Measurements from ENCODE around the gene SPINT3. TPM values are rescaled to one million over a fixed set of nuclear protein-coding genes. Genes with fewer than 3 reads are reported as not detected.
"Not testable (repeated sequence)": the region's sequence is repeated elsewhere in the genome, so short reads cannot be mapped to it uniquely, and the experiment has no call there.

SPINT3 gene
- total RNA-seq, 1 experiment from 2014 or later, result not detected

DNA sequence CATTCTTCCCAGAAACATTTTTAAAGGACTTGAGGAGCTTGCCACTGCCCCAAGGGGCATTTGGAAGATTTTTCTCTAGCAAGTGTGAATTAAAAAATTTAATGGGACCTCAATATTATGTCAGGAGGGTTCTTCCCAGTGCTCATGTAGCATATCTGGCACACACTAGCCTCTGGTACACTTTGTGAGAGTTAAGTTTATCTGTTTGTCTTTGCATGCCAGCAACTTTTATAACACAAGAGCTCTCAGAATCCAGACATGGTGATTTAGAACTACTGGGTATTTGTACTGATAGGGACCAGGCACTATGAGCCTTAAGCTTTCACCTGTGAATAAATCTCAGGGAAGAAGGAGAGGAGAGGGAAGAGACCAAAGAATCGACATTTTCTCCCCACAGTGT, 12.9 kb downstream of the SPINT3 start:
- no peak for DNase-seq (ENCODE audit: low spot score)

DNA sequence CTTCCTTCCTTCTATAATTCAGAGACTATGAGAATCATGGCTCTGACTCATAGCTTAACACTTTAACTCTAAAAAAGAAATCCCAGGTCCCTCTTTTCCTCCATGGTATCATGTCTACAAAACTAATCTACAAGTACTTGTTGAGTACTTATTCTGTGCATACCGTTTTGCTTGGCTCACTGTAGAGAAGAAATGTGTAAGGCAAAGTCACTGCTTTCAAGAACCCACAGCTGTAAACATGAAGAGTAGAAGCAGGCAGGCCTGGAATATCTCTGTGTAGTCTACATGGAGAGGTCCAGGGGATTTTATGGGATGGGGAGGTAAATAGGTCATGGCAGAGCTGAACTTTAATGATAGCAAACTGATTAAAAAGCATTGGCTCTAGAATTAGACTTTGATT, 13.8 kb downstream of the SPINT3 start:
- DNase-seq (ENCODE audit: low spot score), result no peak

DNA sequence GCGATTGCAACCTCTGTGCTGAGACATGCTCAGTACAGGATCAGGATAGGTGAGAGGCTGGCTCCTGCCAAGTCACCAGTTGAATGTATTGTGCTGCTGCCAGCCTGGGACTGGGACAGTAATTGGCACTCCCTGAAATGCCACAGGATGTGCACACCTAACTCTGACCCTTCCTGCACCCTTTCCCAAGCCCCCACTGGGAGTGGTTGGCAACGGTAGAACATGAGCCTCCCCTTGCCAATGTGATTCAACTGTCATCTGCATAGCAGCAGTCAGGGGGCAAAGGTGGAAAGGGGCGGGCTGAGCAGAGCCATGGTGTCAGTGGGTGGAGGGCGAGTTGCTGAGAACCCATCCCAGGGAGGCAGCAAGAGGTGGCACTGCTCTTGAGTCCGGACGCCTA, 15.4 kb downstream of the SPINT3 start:
- DNase-seq (ENCODE audit: low spot score), result no peak

DNA sequence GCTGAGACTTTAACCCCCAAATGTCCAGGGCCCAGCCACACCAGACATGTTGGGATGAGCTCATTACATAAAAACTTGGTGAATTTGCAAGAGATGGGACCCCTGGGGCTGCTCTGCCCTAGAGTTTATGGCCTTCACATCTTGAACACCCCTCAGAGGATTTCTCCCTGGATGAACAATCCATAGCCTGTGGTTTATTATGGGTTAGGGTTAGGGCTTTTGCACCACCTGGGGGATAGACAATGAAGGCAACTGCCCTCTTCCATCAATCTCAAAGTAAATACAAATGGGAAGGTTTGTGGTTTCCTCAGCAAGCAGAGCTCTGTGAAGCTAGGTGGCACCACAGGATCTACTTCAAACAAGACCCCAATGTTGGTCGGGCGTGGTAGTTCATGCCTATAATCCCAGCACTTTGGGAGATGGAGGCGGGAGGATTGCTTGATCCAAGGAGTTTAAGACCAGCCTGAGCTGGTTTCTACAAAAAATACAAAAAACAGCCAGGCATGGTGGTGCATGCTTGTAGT, 17.4 kb downstream of the SPINT3 start:
- DNase-seq (ENCODE audit: low spot score), result no peak

DNA sequence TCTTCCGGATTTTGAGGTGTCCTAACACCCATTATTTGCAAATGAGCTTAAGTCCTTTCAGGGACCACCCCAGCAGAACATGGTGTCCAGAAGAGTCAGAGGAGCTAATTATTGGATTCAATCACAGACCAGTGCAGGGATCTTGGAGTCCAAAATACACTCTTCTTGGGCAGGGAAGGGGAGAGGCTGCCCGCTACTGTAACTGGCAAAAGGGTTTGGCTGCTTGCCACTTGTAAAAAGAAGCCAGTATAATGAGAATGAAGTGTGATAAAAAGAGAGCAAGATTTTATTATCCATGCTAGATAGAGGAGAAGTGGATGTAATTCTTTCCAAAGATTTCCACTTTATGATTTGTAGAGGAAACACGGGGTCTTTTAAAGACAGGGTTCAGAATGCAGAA, 19.3 kb downstream of the SPINT3 start:
- no peak for DNase-seq (ENCODE audit: low spot score)

DNA sequence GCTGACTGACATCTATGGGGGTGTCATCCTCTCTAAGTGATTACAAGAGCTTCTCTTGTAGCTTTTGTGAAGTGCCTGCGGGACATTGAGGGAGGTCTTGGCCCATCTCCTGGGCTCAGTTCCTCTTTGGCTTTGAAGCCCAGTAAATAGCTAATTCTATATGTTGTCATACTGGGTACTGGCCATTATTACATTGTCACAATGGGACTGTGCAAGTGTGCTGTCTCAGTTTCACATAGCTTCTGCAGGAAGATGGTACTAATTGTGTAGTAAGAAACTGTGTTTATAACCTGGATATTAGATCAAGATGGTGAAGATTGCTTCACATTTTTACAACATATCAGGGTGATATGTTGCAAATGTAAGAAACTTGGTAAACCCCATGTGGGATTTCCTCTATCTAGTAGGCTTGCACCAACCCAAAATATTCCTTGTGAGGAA, 19.9 kb downstream of the SPINT3 start:
- no peak for DNase-seq (ENCODE audit: low spot score)

DNA sequence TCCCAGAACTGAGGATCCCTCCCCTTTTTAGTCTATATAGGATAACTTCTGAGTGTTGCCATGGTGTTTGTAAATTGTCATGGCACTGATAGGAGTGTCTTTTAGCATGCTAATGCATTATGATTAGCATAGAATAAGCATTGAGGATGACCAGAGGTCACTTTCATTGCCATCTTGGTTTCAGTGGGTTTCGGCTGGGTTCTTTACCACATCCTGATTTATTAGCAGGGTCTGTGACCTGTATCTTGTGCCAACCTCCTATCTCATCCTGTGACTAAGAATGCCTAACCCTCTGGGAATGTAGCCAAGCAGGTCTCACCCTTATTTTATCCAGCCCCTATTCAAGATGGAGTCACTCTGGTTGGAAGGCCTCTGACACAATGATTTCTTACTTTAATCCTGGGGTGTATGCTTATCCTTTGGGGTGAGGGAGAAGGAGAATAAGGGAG, 26.3 kb downstream of the SPINT3 start:
- DNase-seq (ENCODE audit: low spot score), result peak; percentile 32

DNA sequence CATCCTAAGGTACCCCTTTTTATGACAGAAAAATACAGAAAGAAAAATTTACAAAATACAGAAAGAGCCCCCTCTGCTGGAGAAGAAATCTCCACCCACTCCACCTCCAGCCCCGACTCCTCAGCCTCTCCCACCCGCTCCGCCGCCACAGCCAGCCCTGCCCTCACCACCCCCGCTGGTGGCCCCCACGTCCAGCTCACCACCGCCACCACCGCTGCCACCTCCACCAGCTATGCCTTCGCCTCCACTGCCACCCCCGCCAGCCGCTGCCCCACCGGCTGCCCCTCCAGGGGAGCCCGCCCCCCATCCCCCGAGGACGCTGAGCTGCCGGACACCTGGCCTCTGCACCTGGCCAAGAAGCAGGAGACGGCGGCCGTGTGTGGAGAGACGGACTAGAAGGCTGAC, 28.2 kb downstream of the SPINT3 start:
- no peak for DNase-seq (ENCODE audit: low spot score)

DNA sequence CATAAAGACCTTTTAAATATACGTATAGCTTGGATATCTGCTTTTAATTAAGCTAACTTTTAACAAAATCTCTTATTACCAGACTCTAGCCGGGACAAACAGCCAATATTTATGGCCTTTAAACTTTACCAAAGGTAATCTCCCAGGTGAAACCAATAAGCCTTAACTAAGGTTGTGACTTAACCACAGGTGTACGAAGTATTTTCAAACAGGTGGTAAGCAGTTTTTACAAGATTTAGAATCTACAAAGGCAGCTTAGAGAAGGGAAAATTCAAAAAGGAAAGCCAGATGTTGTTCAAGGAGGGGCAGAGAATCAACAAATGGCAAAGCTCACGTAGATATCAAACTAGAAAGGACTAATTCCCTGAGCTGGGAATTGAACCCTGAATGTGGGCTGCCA, 30.0 kb downstream of the SPINT3 start:
- no peak for DNase-seq (ENCODE audit: low spot score)

DNA sequence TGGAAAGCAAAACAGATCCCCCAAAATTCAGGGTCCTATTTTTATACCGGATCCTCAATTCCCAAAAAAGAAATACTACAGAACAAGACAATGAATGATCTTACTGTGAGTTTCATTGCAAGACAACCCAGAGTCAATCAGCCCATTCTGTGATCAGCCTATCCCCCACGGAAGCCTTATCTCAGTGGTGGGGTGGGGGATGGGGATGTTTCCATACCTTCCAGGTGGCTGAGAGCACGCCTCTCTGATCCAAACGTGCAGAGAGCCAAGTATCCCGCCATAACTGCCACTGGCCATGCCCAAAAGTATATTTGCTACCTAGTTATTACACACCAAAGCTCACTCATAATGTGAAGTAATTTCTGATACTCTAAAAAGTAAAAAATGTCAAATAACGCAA, 30.7 kb downstream of the SPINT3 start:
- no peak for DNase-seq (ENCODE audit: low spot score)

DNA sequence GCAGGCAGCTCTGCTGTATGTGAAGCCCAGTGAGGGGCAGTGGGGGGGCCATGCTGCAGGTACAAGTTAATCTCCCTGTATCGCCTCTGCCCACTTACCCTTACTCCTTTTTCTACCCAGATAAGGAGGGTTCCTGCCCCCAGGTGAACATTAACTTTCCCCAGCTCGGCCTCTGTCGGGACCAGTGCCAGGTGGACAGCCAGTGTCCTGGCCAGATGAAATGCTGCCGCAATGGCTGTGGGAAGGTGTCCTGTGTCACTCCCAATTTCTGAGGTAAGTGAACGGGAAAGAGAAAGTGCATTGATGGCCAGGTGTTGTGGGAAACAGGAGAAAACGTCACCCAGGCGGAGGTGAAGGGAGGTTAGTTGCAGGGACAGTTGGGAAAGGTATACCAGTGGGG, 35.6 kb downstream of the SPINT3 start:
- DNase-seq (ENCODE audit: low spot score), result no peak

DNA sequence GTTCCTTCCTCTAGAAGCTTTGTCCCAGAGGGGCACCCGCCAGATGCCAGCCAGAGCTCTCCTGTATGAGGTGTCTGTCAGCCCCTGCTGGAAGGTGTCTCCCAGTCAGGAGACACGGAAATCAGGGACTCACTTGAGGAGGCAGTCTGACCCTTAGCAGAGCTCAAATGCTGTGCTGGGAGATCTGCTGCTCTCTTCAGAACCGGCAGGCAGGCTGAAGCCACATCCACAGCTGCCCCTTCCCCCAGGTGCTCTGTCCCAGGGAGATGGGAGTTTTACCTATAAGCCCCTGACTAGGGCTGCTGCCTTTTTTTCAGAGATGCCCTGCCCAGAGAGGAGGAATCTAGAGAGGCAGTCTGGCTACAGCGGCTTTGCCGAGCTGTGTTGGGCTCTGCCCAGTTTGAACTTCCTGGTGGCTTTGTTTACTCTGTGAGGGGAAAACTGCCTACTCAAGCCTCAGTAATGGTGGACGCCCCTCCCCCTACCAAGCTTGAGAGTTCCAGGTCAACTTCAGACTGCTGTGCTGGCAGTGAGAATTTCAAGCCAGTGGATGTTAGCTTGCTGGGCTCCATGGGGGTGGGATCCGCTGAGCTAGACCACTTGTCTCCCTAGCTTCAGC, 37.8 kb downstream of the SPINT3 start:
- not testable (repeated sequence) for DNase-seq (ENCODE audit: low spot score)

DNA sequence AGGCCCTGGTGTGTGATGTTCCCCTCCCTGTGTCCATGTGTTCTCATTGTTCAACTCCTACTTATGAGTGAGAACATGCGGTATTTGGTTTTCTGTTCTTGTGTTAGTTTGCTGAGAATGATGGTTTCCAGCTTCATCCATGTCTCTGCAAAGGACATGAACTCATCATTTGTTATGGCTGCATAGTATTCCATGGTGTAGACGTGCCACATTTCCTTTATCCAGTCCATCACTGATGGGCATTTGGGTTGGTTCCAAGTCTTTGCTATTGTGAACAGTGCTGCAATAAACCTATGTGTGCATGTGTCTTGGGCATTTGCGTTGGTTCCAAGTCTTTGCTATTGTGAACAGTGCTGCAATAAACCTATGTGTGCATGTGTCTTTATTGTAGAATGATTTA, 43.1 kb downstream of the SPINT3 start:
- DNase-seq (ENCODE audit: low spot score), result not testable (repeated sequence)

DNA sequence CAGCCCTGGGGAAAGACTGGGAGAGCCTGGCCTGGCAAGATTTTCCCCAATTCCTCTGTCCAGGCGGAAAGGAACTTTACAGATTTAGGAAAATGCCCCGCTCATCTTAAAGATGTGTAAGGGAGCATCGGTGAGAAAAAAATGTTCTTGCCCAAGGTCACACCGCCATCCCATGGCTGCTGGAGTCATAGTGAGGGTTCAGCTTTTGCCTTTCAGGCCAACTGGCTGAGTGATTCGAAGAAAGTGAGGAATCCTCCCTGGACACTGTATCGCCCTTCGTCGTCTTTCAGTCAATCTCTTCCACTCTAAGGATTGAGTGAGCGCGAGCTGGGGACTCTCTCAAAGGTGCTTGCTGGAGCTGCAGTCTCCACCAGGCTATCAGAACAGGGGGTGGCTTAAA, 44.5 kb downstream of the SPINT3 start:
- no peak for DNase-seq (ENCODE audit: low spot score)

DNA sequence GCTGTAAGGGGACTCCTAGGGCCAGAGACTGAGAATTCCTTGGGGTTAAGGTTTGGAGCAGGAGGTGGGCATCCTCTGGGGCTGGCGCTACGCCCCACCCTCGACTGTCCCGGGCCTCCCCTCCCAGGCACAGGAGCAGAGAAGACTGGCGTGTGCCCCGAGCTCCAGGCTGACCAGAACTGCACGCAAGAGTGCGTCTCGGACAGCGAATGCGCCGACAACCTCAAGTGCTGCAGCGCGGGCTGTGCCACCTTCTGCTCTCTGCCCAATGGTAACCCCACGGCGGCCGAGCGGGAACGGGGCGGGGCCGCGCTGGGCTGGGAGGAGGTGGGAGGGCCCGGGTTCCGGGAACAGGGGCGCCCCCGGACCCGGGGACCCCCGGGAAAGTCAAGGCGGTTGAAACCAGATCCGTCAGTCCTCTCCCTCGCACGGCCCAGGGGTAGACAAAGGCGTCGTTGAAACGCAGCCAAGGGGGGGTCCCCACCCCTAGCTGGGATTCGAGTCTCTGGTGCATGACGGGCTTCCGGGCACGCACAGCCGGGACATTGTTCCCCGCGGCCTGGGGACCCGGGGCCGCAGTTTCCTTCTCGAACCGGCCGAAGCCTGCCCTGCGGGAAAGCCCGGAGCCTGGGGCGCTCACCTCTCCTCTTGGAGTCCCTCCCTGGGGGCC, 45.0 kb downstream of the SPINT3 start:
- no peak for DNase-seq (ENCODE audit: low spot score)

DNA sequence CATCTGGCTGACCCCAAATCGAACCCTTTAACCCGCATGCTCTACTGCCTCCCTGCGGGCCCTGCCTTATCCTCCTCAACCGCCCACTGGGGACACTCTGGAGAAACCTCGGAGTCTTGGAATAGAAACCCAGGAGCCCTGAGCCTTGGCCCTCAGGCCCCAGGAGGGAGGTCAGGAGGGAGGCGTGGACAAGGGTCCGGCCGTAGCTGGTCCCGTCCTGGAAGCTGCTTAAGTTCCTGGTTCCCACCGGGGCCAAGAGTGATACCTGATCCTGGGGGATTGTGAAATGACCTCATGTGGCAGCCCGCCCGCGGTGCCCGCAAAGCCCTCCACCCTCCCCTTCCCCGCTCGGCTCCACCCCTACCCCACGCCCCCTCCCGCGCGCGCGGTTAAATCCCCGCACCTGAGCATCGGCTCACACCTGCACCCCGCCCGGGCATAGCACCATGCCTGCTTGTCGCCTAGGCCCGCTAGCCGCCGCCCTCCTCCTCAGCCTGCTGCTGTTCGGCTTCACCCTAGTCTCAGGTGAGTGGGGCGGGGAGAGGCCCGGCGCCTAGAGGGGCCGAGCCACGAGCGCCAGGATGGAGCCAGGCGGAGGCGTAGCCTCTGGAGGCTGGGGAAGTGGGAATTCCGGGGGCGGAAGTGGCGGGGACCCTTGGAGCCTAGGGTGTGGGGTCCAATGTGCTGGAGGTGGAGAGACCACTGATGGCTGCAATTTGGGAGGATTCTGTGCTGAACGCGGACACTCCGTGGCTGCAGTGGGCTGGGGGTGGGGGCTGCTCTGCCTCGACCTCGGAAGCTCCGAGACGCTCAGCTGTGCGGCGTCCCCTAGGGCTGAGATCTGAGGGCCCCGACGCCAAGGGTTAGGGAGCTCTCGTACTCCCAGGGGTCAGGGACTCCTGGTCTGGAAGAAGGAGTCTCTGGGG, 45.8 kb downstream of the SPINT3 start, which contains the start of gene WFDC2:
TSS of gene WFDC2 (plus strand) at position 418 of the 926 bp plus-strand sequence. CDS start at position 447, 29 bp downstream.
- DNase-seq (ENCODE audit: low spot score), result no peak

DNA sequence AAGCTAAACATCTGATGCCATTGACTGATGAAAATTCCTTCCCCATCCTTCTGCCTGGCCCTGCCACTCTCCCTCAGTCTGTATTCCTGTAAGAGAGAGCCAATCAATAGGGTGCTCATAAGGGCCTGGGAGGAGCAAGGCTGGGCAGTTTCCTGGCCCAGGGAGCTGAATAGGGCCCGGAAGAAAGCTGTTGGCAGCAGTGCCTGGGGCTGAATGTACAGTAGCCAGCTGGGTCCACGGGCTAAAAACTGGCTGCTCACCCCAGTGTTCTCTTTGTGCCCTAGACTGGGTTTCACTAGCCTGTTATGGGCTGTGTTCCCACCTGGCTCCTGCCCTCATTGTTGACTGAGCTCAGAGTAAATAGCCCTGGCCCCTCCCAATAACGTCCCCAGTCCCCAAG, 47.6 kb downstream of the SPINT3 start:
- no peak for DNase-seq (ENCODE audit: low spot score)

DNA sequence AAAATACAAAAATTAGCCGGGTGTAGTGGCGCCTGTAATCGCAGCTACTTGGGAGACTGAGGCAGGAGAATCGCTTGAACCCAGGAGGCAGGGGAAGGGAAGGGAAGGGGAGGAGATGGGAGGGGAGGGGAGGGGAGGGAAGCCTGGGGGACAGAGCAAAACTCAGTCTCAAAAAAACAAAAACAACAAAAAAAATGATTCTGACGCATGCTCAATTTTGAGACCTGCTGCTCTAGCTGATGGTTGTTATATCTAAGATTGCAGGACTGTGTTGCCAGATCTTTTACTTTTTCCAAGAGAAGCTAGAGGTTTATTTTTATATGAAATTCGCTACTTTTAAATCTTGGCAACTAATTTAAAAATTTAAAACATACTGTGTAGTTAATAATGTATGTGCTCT, 48.2 kb downstream of the SPINT3 start:
- DNase-seq (ENCODE audit: low spot score), result no peak

DNA sequence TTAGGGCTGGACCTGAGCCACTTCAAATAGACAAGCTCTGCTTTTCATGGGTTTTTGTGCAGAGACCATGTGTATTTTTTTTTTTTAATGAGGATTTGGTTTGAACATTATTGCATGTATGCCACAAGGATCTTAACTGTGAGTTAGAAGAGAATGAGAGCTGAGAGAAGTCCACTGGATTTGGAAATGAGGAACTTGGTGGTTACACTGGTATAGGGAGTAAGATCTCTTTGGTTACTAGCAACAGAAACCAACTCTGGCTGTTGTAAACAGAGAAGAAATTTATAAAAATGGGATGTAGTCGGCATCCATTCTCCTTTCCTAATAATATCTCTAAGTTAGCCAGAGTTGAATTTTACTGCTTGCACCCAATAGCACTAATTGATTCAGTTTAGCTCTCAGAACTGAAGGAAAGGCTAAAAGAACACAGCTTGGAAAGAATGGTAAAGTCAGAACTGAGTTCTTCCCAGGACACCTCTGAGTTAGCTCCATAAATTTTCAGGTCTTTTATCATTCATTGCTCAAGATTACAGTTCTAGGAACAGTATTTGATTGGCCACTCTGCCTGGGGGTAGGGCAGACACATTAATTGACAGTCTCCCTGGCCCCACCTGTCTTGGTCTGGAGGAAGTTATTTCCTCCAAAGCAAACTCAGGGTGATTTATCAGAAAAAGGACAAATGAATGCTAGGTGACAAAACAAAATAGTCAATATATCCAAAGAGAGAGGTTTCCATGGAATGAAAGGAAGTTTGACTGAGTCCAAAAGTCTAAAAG, 49.7 kb downstream of the SPINT3 start:
- no peak for DNase-seq (ENCODE audit: low spot score)

DNA sequence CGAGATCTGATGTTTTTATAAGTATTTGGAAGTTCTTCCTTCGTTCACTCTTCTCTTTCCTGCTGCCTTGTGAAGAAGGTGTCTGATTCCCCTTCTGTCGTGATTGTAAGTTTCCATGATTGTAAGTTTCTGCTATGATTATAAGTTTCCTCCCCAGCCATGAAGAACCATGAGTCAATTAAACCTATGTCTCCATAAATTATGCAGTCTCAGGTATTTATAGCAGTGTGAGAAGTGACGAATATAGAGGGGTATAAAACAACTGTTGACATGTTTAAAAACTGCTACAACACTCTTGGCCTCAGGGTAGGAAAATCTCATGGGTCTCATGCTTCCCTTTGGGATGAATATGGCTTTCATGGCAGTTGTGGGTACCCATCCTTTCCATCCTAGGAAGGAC, 51.7 kb downstream of the SPINT3 start:
- no peak for DNase-seq (ENCODE audit: low spot score)

DNA sequence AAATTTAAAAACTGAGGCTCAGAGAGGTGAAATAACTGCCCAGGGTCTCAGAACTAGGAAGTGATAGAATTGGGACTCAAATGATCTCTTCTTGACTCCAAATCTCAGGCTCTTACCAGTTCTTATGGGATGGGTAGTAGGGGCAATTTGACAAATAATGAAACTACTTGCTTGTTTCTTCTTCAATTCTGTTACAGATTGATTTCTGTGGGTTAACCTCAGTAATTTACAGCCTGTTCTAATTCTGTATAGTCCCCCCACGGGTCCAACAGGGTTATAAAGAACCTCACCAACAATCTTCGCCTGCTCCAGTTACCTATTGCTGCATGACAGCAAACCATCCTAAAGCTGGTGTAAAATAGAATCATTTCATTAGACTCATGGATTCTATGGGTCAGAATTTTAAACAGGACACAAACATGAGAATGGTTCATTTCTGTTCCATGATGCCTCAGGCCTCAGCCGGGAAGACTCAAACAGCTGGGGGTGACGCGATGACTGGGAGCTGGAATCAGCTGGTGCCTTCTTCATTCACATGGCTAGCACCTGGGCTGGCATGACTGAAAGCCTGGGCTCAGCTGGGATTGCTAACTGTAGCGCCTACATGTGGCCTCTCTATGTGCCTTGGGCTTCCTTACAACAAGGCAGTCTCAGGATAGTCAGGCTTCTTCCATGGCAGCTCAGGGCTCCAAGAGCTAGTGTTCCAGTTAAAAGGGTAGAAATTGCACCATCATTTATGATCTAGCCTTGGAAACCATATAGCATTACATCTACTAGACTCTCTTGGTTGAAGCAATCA, 52.5 kb downstream of the SPINT3 start:
- no peak for DNase-seq (ENCODE audit: low spot score)

All from H4 (cell line).